CD4-positive, alpha-beta T cell (primary cell): ENCODE measurements around the gene CLEC16A. TPM values are rescaled to one million over a fixed set of nuclear protein-coding genes. Genes with fewer than 3 reads are reported as not detected.

Experiments used
- ATAC-seq: fragments of 200-7000 bp; cut with Tn5 transposase; one replicate; pipeline ENCODE4 v1.10.0; 2022; ENCODE audit warnings: mild to moderate bottlenecking; ENCODE audit not compliant: poor library complexity
- CTCF ChIA-PET: fragments of 350-600 bp; sonication (Branson Sonifier 250); formaldehyde crosslinking; loops from one replicate; lab custom pipeline; 2021; ENCODE audit warnings: antibody characterized with exemption, inconsistent platforms; lab: Charles Lee
- POLR2A ChIA-PET: fragments of 350-600 bp; sonication (Branson Sonifier 250); formaldehyde crosslinking; loops from one replicate; lab custom pipeline; 2021; ENCODE audit warnings: antibody characterized with exemption, inconsistent platforms; lab: Charles Lee
- DNase-seq, 14 experiments: peaks; one replicate each; pipeline ENCODE4 v3.0.0-alpha.2; 2013 to 2020; ENCODE audit warnings: mixed read lengths in 2 of 14
- H3K27ac ChIP-seq, 2 donors: one replicate each; pipeline versions ENCODE4 v1.5.1 to v1.7.0; 2013; ENCODE audit warnings: low read length in 2 of 2, low read depth in 1 of 2, mild to moderate bottlenecking in 1 of 2
- H3K27me3 ChIP-seq, 2 experiments: 1 replicate in 1 of 2; 2 replicates in 1 of 2; pipeline versions ENCODE4 v1.6.1 to v1.7.0; 2013; ENCODE audit warnings: low read length in 2 of 2, control low read depth in 1 of 2, mild to moderate bottlenecking in 1 of 2, moderate library complexity in 1 of 2; ENCODE audit not compliant: insufficient read depth in 2 of 2, control insufficient read depth in 1 of 2
- H3K36me3 ChIP-seq: one replicate; pipeline ENCODE4 v1.6.1; 2013; ENCODE audit warnings: low read length, control low read depth; ENCODE audit not compliant: insufficient read depth
- H3K4me1 ChIP-seq: one replicate; pipeline ENCODE4 v1.6.1; 2013; ENCODE audit warnings: low read length, control low read depth; ENCODE audit not compliant: insufficient read depth
- H3K4me3 ChIP-seq: one replicate; pipeline ENCODE4 v1.5.1; 2013; ENCODE audit warnings: mild to moderate bottlenecking, low read length, moderate library complexity
- H3K9me3 ChIP-seq, 2 experiments: 1 replicate in 1 of 2; 2 replicates in 1 of 2; pipeline versions ENCODE4 v1.6.1 to v1.7.0; 2013; ENCODE audit warnings: low read length in 2 of 2, mild to moderate bottlenecking in 2 of 2, control low read depth in 1 of 2, moderate library complexity in 1 of 2; ENCODE audit not compliant: control insufficient read depth in 1 of 2, insufficient read depth in 1 of 2
- H3K27ac Mint-ChIP-seq: one replicate; pipeline ENCODE4 v1.8.0; 2020; ENCODE audit warnings: mixed read lengths
- H3K27me3 Mint-ChIP-seq: one replicate; pipeline ENCODE4 v1.8.0; 2021; ENCODE audit warnings: mixed read lengths
- H3K36me3 Mint-ChIP-seq: one replicate; pipeline ENCODE4 v1.8.0; 2021; ENCODE audit warnings: low read depth, mixed read lengths
- H3K4me1 Mint-ChIP-seq: one replicate; pipeline ENCODE4 v1.8.0; 2021; ENCODE audit warnings: low read depth, mixed read lengths
- H3K4me3 Mint-ChIP-seq: one replicate; pipeline ENCODE4 v1.8.0; 2020; ENCODE audit warnings: mild to moderate bottlenecking, mixed read lengths
- H3K9me3 Mint-ChIP-seq: one replicate; pipeline ENCODE4 v1.8.0; 2020; ENCODE audit warnings: mixed read lengths
- CTCF ChIP-seq: fragments of 200-600 bp; IDR thresholded peaks from one replicate; pipeline ENCODE4 v1.8.0; 2022; ENCODE audit warnings: antibody characterized with exemption, mild to moderate bottlenecking
- intact Hi-C, 2 experiments: fragments of 100-400 bp; cut with DNase I in 1 of 2; cut with micrococcal nuclease in 1 of 2; formaldehyde crosslinking; loops; one replicate each; pipeline versions ENCODE4 v1.15.1 to v1.9.0; 2023 to 2025; cut with DNase I, micrococcal nuclease
- total RNA-seq, 174 experiments: library from RNA in 2 of 174; stranded (reverse) in 2 of 174; gene quantifications; one replicate each; pipeline ENCODE4 v1.2.3 and lab custom pipeline; 2021 to 2026

The CLEC16A gene
- total RNA-seq, 2 experiments from 2014 or later: 21.7 to 22.7 TPM

- peak; percentile 51 for ATAC-seq
- Histone ChIP-seq H3K4me3 (peak overlapping the region; percentile 51), H3K9me3 (no peaks in the 10 kb centered on the region), H3K27ac (peak overlapping the region; percentile 91 to 92), H3K27me3 (no peaks in the 10 kb centered on the region), H3K4me1 (peaks cover 46% of the 10 kb centered on the region), H3K36me3 (no peaks in the 10 kb centered on the region)
- H3K36me3 Mint-ChIP-seq: no peaks in the 10 kb centered on the region
- intact Hi-C loops: loop anchor here in 1 of 2 experiments (10.0 kb wide), 1 partner anchor 131 kb away; no protein-coding TSS in a partner anchor
- peak; percentile 23 to 92 (median 50) for DNase-seq
- POLR2A ChIA-PET: interaction anchor here (0.7 to 5.2 kb wide), 14 partner anchors 9 to 519 kb away, joined by 3 to 195 read pairs (median 6); partner anchors contain the start of gene SOCS1
- no peaks in the 10 kb centered on the region for H3K27me3 Mint-ChIP-seq
- peaks cover 38% of the 10 kb centered on the region for H3K4me1 Mint-ChIP-seq
- no peaks in the 10 kb centered on the region for H3K9me3 Mint-ChIP-seq
- peak overlapping the region; percentile 99 for H3K27ac Mint-ChIP-seq
- CTCF ChIA-PET: interaction anchor here (1.0 to 2.3 kb wide), 3 partner anchors 28 to 106 kb away, joined by 3 to 24 read pairs (median 4); partner anchors contain the start of gene SOCS1
- H3K4me3 Mint-ChIP-seq: peak overlapping the region; percentile 84
- no peak for TF ChIP-seq CTCF
These were observed 279.9 kb downstream of the CLEC16A start for GRCh38 chr16:11224096-11224893.

- Histone ChIP-seq H3K27me3 (no peaks in the 10 kb centered on the region), H3K4me1 (peaks cover 51% of the 10 kb centered on the region), H3K27ac (peak overlapping the region; percentile 91 to 92), H3K36me3 (no peaks in the 10 kb centered on the region), H3K9me3 (no peaks in the 10 kb centered on the region), H3K4me3 (peak overlapping the region; percentile 51)
- intact Hi-C loops: loop anchor here (1.0 to 10.0 kb wide), 3 partner anchors 26 to 130 kb away; no protein-coding TSS in a partner anchor
- peak overlapping the region; percentile 99 for H3K27ac Mint-ChIP-seq
- ChIA-PET POLR2A (interaction anchor here (0.6 to 5.2 kb wide), 19 partner anchors 9 to 518 kb away, joined by 3 to 195 read pairs (median 4); partner anchors contain the start of genes DEXI and SOCS1), CTCF (interaction anchor here (0.7 to 2.3 kb wide), 6 partner anchors 28 to 242 kb away, joined by 3 to 24 read pairs (median 3); partner anchors contain the start of gene SOCS1)
- peaks cover 42% of the 10 kb centered on the region for H3K4me1 Mint-ChIP-seq
- DNase-seq (peak; percentile 49 to 94 (median 73)), ATAC-seq (peak; percentile 82)
- no peak for TF ChIP-seq CTCF
- no peaks in the 10 kb centered on the region for H3K27me3 Mint-ChIP-seq
- H3K4me3 Mint-ChIP-seq: peak overlapping the region; percentile 84
- no peaks in the 10 kb centered on the region for H3K36me3 Mint-ChIP-seq
- H3K9me3 Mint-ChIP-seq: no peaks in the 10 kb centered on the region
These were observed 280.7 kb downstream of the CLEC16A start for GRCh38 chr16:11224894-11225676.
